ENCODE data around the gene DNAJB14.
"Not testable (repeated sequence)": the region's sequence is repeated elsewhere in the genome, so short reads cannot be mapped to it uniquely, and the experiment has no call there.

The DNAJB14 gene

DNA sequence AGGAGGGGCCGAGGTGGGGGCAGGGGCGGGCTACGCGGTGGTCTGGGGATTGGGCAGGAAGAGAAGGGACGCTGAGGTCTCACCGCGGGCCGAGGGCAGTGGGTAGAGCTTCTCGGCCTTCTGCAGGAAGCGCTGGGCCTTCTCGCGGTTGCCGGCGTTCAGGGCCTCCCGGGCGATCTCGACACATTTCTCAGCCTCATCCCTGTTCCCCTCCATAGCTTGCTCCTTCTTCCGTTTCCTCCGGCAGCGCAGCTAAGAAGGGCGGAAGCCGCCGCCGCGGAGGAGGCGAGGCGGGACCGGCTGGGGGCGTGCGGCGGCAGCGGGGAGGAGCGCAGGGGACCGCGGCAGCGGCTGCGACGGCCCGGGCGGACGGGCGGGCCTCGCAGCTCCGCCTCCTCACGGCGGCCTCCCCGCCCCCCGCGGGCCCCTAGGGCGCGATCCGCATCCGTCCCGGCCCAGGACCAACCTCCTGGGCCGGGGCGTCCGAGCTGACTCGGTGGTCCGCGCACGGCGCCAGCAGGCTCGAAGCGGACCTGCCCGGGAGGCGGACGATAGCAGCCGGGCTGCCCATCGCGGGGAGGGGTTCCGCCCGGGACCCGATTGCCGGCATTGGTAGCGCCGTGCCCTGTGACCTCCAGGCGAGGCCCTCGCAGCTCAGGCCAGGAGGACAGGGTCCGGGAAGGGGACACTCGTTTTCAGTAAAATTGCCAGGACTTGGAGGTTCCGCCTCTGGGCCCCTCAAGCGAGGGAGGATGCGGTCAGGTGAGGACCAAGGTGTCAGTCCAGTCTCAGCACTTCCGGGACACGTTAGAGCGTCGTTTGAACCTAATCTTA is at the start of gene DNAJB14:
DNAJB14 (minus strand) TSS at position 263 of the 834 bp plus-strand sequence; CDS start at position 216, 47 bp downstream.
- DNase-seq (ENCODE audit: low spot score): peak; percentile 62

DNA sequence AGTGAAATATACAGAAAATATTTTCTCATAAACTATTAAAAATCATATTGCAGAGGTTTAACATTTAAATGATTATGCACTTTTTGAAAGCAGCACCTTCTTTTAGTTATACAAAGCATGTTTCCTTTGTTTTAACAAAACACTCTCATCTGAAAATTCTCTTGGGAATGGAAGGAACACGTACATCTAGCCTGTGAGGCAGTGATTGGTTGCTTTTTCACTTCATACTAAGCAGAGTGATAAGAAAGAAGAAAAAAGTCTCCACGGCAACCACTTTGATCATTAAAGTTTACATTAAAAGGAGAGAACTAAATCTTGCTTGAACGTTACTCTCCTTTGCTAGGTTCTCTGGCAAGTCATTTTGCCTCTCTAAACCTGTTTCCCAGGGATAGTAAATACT is 45.3 kb upstream of the DNAJB14 start:
- DNase-seq (ENCODE audit: low spot score): no peak

DNA sequence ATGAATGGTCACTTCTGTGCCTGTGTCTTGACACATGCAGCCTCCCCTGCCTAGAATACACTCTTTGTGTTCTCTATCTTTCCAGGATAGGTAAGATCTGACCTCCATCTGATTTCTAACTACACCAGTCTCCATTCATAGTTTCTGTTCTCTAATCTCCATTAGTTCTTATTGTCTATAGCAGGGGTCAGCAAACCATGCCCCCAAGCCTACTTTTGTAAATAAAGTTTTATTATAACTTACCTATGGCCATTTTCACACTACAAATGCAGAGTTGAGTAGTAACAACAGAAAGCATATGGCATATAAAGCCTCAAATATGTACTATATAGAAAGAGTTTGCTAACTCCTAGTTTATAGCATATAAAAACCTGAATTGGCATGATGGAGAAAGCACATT is 41.3 kb upstream of the DNAJB14 start:
- DNase-seq (ENCODE audit: low spot score): no peak

GRCh38 chr4:99986792-99987191 is 40.4 kb upstream of the DNAJB14 start:
- no peak for DNase-seq (ENCODE audit: low spot score)

- DNase-seq (ENCODE audit: low spot score): no peak
Observed at GRCh38 chr4:99983289-99983943, 37.0 kb upstream of the DNAJB14 start.

GRCh38 chr4:99979872-99980271 is 33.5 kb upstream of the DNAJB14 start:
- DNase-seq (ENCODE audit: low spot score): no peak

GRCh38 chr4:99971453-99972111 is 25.2 kb upstream of the DNAJB14 start:
- DNase-seq (ENCODE audit: low spot score): no peak

- no peak for DNase-seq (ENCODE audit: low spot score)
Observed at GRCh38 chr4:99968330-99968729, 21.9 kb upstream of the DNAJB14 start.

- no peak for DNase-seq (ENCODE audit: low spot score)
Observed at GRCh38 chr4:99966692-99967091, 20.3 kb upstream of the DNAJB14 start.

DNA sequence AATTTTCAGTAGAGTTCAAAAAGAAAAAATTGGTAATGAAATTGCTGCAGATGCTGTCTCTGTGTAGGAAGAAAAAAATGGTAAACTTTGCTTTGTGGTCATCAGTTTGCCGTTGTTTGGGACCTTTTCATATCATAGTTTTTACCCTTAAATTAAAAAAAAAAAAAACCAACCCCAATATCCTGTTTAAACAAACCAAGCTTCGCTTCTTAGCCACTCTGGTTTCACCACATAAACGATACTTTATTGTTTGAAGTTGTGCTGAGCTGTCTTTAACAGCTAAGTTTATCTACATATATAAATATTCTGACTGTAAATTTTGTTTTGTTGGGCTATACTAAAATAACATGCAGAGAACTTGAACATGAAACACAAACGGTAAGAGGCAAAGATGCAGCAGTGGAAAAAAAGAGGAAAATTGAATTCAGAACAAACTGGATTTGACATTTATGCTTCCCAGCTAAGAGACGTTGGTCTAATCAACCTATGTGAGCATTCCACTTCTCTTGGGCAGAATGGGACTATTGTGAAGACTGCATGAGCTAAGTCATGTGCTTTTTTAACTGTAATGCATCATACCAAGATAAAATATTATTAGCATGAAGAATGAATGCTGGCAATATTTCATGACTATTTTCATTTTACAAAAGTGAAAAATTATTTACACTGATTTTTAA is 19.4 kb upstream of the DNAJB14 start:
- DNase-seq (ENCODE audit: low spot score): no peak

GRCh38 chr4:99965173-99965572 is 18.8 kb upstream of the DNAJB14 start:
- DNase-seq (ENCODE audit: low spot score): no peak

GRCh38 chr4:99961711-99962110 is 15.3 kb upstream of the DNAJB14 start:
- no peak for DNase-seq (ENCODE audit: low spot score)

DNA sequence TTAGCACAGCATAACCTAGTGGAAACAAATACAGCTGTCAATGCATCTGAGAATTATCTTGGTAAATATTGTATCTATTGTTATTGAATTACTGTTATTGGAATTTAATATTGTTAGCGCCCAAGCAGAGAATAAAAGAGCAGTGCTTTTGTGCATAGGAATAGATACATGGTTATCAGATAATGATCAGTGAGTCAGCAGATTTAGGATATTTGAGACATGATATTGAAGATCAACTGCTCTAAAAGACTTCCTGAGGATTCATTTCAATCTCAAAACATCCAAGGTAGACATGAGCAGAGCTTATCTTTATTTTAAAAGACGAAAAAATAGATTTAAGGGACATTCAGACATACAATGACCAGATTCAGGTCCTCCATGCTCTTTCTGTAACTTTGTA is 14.2 kb upstream of the DNAJB14 start:
- no peak for DNase-seq (ENCODE audit: low spot score)

GRCh38 chr4:99958207-99958606 is 11.8 kb upstream of the DNAJB14 start:
- DNase-seq (ENCODE audit: low spot score): not testable (repeated sequence)

DNA sequence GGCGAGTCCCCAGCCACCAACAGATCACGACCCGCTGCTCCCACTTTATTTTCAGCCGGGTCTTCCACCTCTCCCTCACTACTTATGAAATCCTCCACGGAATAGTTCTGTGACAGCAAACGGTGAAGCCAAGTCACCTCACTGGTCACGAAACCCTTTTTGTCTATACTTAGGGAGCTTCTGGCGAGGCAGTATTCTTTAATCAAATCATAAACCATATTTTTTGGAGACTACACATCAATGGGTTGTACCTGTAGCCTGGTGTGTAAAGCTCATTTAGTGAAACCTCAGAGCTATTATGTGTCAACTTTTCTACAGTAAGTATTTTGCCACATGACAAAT is 4.5 kb upstream of the DNAJB14 start:
- no peak for DNase-seq (ENCODE audit: low spot score)

GRCh38 chr4:99949999-99950912 is 3.8 kb upstream of the DNAJB14 start, which contains the start of gene H2AZ1:
Gene H2AZ1, minus strand, starts transcription at chr4:99950275. Its CDS starts 105 bp downstream, at chr4:99950170.
- peak; percentile 99 for DNase-seq (ENCODE audit: low spot score)

GRCh38 chr4:99949034-99949998 is 2.9 kb upstream of the DNAJB14 start:
- peak; percentile 91 for DNase-seq (ENCODE audit: low spot score)

- DNase-seq (ENCODE audit: low spot score): no peak
Observed at GRCh38 chr4:99947608-99948007, 1.2 kb upstream of the DNAJB14 start.

- DNase-seq (ENCODE audit: low spot score): no peak
Observed at GRCh38 chr4:99947190-99947578, 766 bp upstream of the DNAJB14 start.

GRCh38 chr4:99945718-99946355 is 581 bp downstream of the DNAJB14 start:
- peak; percentile 42 for DNase-seq (ENCODE audit: low spot score)
